ENCODE results near the gene DPPA2.

DNA sequence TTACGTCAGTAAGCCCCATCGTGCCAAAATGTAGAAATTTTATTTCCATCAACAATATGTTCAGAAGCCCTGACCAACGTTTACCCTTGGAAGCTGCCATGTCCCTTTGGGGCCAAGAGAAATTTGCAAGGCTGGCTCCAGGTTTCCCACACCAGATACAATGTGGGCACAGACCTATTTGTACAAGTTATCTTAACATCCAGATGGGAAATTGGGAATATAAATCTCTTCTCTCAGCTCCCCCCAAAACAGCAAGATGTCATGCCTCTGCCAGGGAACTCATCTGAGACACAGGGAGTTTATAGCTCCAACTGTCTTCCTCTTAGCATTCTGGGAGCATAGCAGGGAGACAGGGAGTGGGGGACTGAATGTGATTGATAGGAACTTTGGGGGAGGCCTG is 9.3 kb upstream of the DPPA2 start:
- TF ChIP-seq, protein P1, sequence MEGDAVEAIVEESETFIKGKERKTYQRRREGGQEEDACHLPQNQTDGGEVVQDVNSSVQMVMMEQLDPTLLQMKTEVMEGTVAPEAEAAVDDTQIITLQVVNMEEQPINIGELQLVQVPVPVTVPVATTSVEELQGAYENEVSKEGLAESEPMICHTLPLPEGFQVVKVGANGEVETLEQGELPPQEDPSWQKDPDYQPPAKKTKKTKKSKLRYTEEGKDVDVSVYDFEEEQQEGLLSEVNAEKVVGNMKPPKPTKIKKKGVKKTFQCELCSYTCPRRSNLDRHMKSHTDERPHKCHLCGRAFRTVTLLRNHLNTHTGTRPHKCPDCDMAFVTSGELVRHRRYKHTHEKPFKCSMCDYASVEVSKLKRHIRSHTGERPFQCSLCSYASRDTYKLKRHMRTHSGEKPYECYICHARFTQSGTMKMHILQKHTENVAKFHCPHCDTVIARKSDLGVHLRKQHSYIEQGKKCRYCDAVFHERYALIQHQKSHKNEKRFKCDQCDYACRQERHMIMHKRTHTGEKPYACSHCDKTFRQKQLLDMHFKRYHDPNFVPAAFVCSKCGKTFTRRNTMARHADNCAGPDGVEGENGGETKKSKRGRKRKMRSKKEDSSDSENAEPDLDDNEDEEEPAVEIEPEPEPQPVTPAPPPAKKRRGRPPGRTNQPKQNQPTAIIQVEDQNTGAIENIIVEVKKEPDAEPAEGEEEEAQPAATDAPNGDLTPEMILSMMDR (conservative IDR thresholded peaks at IDR 0.05; ENCODE audit: low read depth, low read length) = no peak
- TF ChIP-seq EZH2 (IDR thresholded peaks at IDR 0.05; ENCODE audit: borderline replicate concordance, low read depth, low read length, poor library complexity, severe bottlenecking) = no peak
